Right renal pelvis (tissue), 4 donors: ENCODE results near the gene LAMTOR3. TPM values are rescaled to one million over a fixed set of nuclear protein-coding genes. Genes with fewer than 3 reads are reported as not detected.

ENCODE experiments used
- DNase-seq, 4 donors: peaks; one replicate each; pipeline ENCODE4 v3.0.0-alpha.2; 2013; ENCODE audit warnings: low read depth in 4 of 4, low spot score in 3 of 4, missing footprints in 1 of 4
- polyA plus RNA-seq, 4 donors: library from polyadenylated mRNA; unstranded; fragments of 120-200 nt; gene quantifications; one replicate each; pipeline ENCODE4 v1.2.1, GENCODE V29; 2013; ENCODE audit not compliant: insufficient read length in 4 of 4

LAMTOR3 gene
- polyA plus RNA-seq, 4 donors = 98.1 to 133 (median 123) TPM

GRCh38 chr4:99863804-99864203, 30.4 kb downstream of the LAMTOR3 start:
- no peak for DNase-seq

- no peak for DNase-seq
These were observed 32.9 kb downstream of the LAMTOR3 start for GRCh38 chr4:99861120-99861905.

GRCh38 chr4:99860521-99860920, 33.7 kb downstream of the LAMTOR3 start:
- no peak for DNase-seq

- DNase-seq = no peak
These were observed 34.6 kb downstream of the LAMTOR3 start for GRCh38 chr4:99859618-99860017.

- no peak for DNase-seq
These were observed 36.9 kb downstream of the LAMTOR3 start for GRCh38 chr4:99857307-99857706.

GRCh38 chr4:99856166-99856565, 38.1 kb downstream of the LAMTOR3 start:
- no peak for DNase-seq

GRCh38 chr4:99855678-99856077, 38.5 kb downstream of the LAMTOR3 start:
- no peak for DNase-seq

- no peak for DNase-seq
These were observed 40.2 kb downstream of the LAMTOR3 start for GRCh38 chr4:99853999-99854398.

GRCh38 chr4:99853190-99853589, 41.0 kb downstream of the LAMTOR3 start:
- no peak for DNase-seq

GRCh38 chr4:99852199-99852749, 42.0 kb downstream of the LAMTOR3 start:
- DNase-seq = no peak

- DNase-seq = no peak
These were observed 45.6 kb downstream of the LAMTOR3 start for GRCh38 chr4:99848591-99849001.

GRCh38 chr4:99847362-99847976, 46.8 kb downstream of the LAMTOR3 start:
- no peak for DNase-seq

- no peak for DNase-seq
These were observed 47.3 kb downstream of the LAMTOR3 start for GRCh38 chr4:99846891-99847290.

- no peak for DNase-seq
These were observed 48.3 kb downstream of the LAMTOR3 start for GRCh38 chr4:99845708-99846469.

- DNase-seq = no peak
These were observed 49.0 kb downstream of the LAMTOR3 start for GRCh38 chr4:99845179-99845578.

- DNase-seq = no peak
These were observed 50.2 kb downstream of the LAMTOR3 start for GRCh38 chr4:99844048-99844447.

GRCh38 chr4:99843413-99843812, 50.8 kb downstream of the LAMTOR3 start:
- DNase-seq = no peak

GRCh38 chr4:99841129-99841528, 53.1 kb downstream of the LAMTOR3 start:
- no peak for DNase-seq

GRCh38 chr4:99838927-99839326, 55.3 kb downstream of the LAMTOR3 start:
- DNase-seq = no peak

GRCh38 chr4:99835942-99836341, 58.3 kb downstream of the LAMTOR3 start:
- DNase-seq = no peak

- no peak for DNase-seq
These were observed 59.7 kb downstream of the LAMTOR3 start for GRCh38 chr4:99834569-99834968.
